H1 (cell line): Measurements from ENCODE around the gene PDE4D. TPM values are rescaled to one million over a fixed set of nuclear protein-coding genes. Genes with fewer than 3 reads are reported as not detected.

Experiments
- CTCF ChIA-PET: fragments of 300-600 bp; sonication (Branson Sonifier 250); formaldehyde crosslinking; loops from one replicate; lab custom pipeline; 2021; ENCODE audit not compliant: partially characterized antibody; lab: Charles Lee
- POLR2A ChIA-PET: fragments of 300-600 bp; sonication (Branson Sonifier 250); formaldehyde crosslinking; loops from one replicate; lab custom pipeline; 2021; ENCODE audit warnings: inconsistent platforms; ENCODE audit not compliant: partially characterized antibody; lab: Charles Lee
- DNase-seq, 2 experiments: peaks; one replicate each; pipeline versions ENCODE4 v3.0.0 to v3.0.0-alpha.2; 2010 to 2022; ENCODE audit warnings: low spot score in 2 of 2, low read depth in 1 of 2, mixed read lengths in 1 of 2
- FAIRE-seq: peaks from 2 replicates; lab custom pipeline; 2011; peaks lifted over from hg19 to GRCh38; lab: Jason Lieb, UNC
- H2AFZ ChIP-seq: 2 replicates; pipeline ENCODE4 v1.8.1; 2012; ENCODE audit warnings: low read length, inconsistent platforms
- H2AK5ac ChIP-seq: 2 replicates; pipeline ENCODE4 v1.6.1; 2013; ENCODE audit warnings: low read depth, low read length
- H2BK120ac ChIP-seq: replicated peaks from 2 replicates; pipeline ENCODE3; 2013; ENCODE audit warnings: low read depth, low read length, inconsistent platforms
- H2BK12ac ChIP-seq: 2 replicates; pipeline ENCODE4 v1.6.1; 2013; ENCODE audit warnings: low read depth, low read length
- H2BK15ac ChIP-seq: 2 replicates; pipeline ENCODE4 v1.6.1; 2013; ENCODE audit warnings: low read length
- H2BK20ac ChIP-seq: 2 replicates; pipeline ENCODE4 v1.6.1; 2013; ENCODE audit warnings: low read length
- H2BK5ac ChIP-seq: 2 replicates; pipeline ENCODE4 v1.6.1; 2013; ENCODE audit warnings: low read depth, low read length
- H3K14ac ChIP-seq: 2 replicates; pipeline ENCODE4 v1.6.1; 2013; ENCODE audit warnings: inconsistent platforms; ENCODE audit not compliant: insufficient read length
- H3K18ac ChIP-seq: 2 replicates; pipeline ENCODE4 v1.6.1; 2013; ENCODE audit warnings: low read length; ENCODE audit errors: extremely low read depth
- H3K23ac ChIP-seq: 2 replicates; pipeline ENCODE4 v1.6.1; 2013; ENCODE audit warnings: inconsistent platforms; ENCODE audit not compliant: insufficient read length
- H3K23me2 ChIP-seq: 2 replicates; pipeline ENCODE4 v1.6.1; 2013; ENCODE audit warnings: low read depth, low read length
- H3K27ac ChIP-seq: 2 replicates; pipeline ENCODE4 v1.6.1; 2011; ENCODE audit warnings: low read depth, low read length, inconsistent platforms
- H3K27me3 ChIP-seq, 4 experiments: replicated peaks in 1 of 4; 1 replicate in 1 of 4; 2 replicates in 3 of 4; pipeline versions ENCODE4 v1.6.1 to v1.8.1; 2011 to 2013; ENCODE audit warnings: low read length in 3 of 4, mild to moderate bottlenecking in 3 of 4, inconsistent platforms in 2 of 4, mixed read lengths in 2 of 4, moderate library complexity in 1 of 4; ENCODE audit not compliant: control insufficient read depth in 3 of 4, insufficient read depth in 3 of 4; ENCODE audit errors: extremely low read depth in 1 of 4
- H3K36me3 ChIP-seq, 4 experiments: 2 replicates each; pipeline versions ENCODE4 v1.6.1 to v1.8.1; 2011 to 2013; ENCODE audit warnings: mild to moderate bottlenecking in 4 of 4, low read length in 3 of 4, moderate library complexity in 2 of 4, control low read depth in 1 of 4, inconsistent platforms in 1 of 4; ENCODE audit not compliant: insufficient read depth in 4 of 4, control insufficient read depth in 2 of 4
- H3K4ac ChIP-seq: replicated peaks from 2 replicates; pipeline ENCODE3; 2013; ENCODE audit warnings: low read length, low read depth, mixed read lengths, inconsistent platforms; ENCODE audit not compliant: insufficient read length
- H3K4me1 ChIP-seq, 4 experiments: replicated peaks in 1 of 4; 1 replicate in 1 of 4; 2 replicates in 3 of 4; pipeline versions ENCODE4 v1.6.1 to v1.8.1; 2011 to 2013; ENCODE audit warnings: low read length in 3 of 4, inconsistent platforms in 2 of 4, mixed read lengths in 1 of 4; ENCODE audit not compliant: insufficient read depth in 4 of 4, control insufficient read depth in 3 of 4
- H3K4me2 ChIP-seq, 2 experiments: 2 replicates each; pipeline versions ENCODE4 v1.6.1 to v1.8.1; 2011 to 2013; ENCODE audit warnings: low read depth in 2 of 2, low read length in 2 of 2, control low read depth in 1 of 2, inconsistent platforms in 1 of 2, mild to moderate bottlenecking in 1 of 2; ENCODE audit not compliant: insufficient read depth in 1 of 2
- H3K4me3 ChIP-seq, 4 experiments: fragments of 200-600, 300-600 bp in 1 of 4; sonication (generic), shearing (Covaris generic), sonication (Bioruptor Twin) in 1 of 4; 2 replicates each; pipeline versions ENCODE4 v1.5.1 to v1.8.1; 2011 to 2016; ENCODE audit warnings: low read length in 4 of 4, low read depth in 3 of 4, control low read depth in 2 of 4, inconsistent platforms in 2 of 4, mild to moderate bottlenecking in 2 of 4, mixed read lengths in 1 of 4, moderate library complexity in 1 of 4; ENCODE audit not compliant: insufficient read depth in 2 of 4; ENCODE audit errors: extremely low read depth in 1 of 4
- H3K56ac ChIP-seq: replicated peaks from 2 replicates; pipeline ENCODE3; 2013; ENCODE audit warnings: low read depth, mild to moderate bottlenecking, mixed read lengths, low read length, inconsistent platforms; ENCODE audit not compliant: insufficient read length
- H3K79me1 ChIP-seq: 2 replicates; pipeline ENCODE4 v1.6.1; 2013; ENCODE audit warnings: low read depth, low read length, control low read depth
- H3K79me2 ChIP-seq, 2 experiments: 2 replicates each; pipeline versions ENCODE4 v1.6.1 to v1.8.1; 2012 to 2013; ENCODE audit warnings: low read length in 2 of 2, mild to moderate bottlenecking in 2 of 2, inconsistent platforms in 1 of 2; ENCODE audit not compliant: insufficient read depth in 2 of 2, control insufficient read depth in 1 of 2
- H3K9ac ChIP-seq, 4 experiments: replicated peaks in 1 of 4; 1 replicate in 1 of 4; 2 replicates in 3 of 4; pipeline versions ENCODE4 v1.6.1 to v1.8.1; 2011 to 2013; ENCODE audit warnings: low read depth in 3 of 4, low read length in 3 of 4, control low read depth in 2 of 4, mild to moderate bottlenecking in 2 of 4, moderate library complexity in 2 of 4, inconsistent platforms in 1 of 4; ENCODE audit errors: extremely low read depth in 1 of 4
- H3K9me3 ChIP-seq, 2 experiments: 2 replicates each; pipeline versions ENCODE4 v1.6.1 to v1.8.1; 2012 to 2013; ENCODE audit warnings: mild to moderate bottlenecking in 2 of 2, moderate library complexity in 2 of 2, control low read depth in 1 of 2, inconsistent platforms in 1 of 2, low read depth in 1 of 2, low read length in 1 of 2, mixed read lengths in 1 of 2; ENCODE audit not compliant: insufficient read depth in 2 of 2
- H4K20me1 ChIP-seq, 2 experiments: replicated peaks in 1 of 2; 2 replicates each; pipeline versions ENCODE3 to v1.8.1; 2011 to 2013; ENCODE audit warnings: inconsistent platforms in 2 of 2, low read length in 2 of 2, mild to moderate bottlenecking in 1 of 2; ENCODE audit not compliant: insufficient read depth in 2 of 2, control insufficient read depth in 1 of 2
- H4K5ac ChIP-seq: 2 replicates; pipeline ENCODE4 v1.6.1; 2013; ENCODE audit warnings: low read length, low read depth, mixed read lengths, inconsistent platforms; ENCODE audit not compliant: insufficient read length
- H4K8ac ChIP-seq: 2 replicates; pipeline ENCODE4 v1.8.0; 2013; ENCODE audit warnings: mild to moderate bottlenecking, moderate library complexity, low read length, inconsistent platforms; ENCODE audit not compliant: insufficient read depth; ENCODE audit errors: extremely low read depth
- H4K91ac ChIP-seq: replicated peaks from 2 replicates; pipeline ENCODE3; 2013; ENCODE audit warnings: low read length, mixed read lengths, inconsistent platforms; ENCODE audit not compliant: insufficient read length
- BACH1 ChIP-seq: IDR thresholded peaks from 2 replicates; pipeline ENCODE4 v1.6.1; 2012; ENCODE audit warnings: low read length, improper control_type of control experiment
- CBX5 ChIP-seq: fragments of 300-800, 300-1000 bp; sonication (generic); IDR thresholded peaks from 2 replicates; pipeline ENCODE4 v1.7.1; 2016; ENCODE audit warnings: antibody characterized with exemption, low read length, low read depth
- CEBPB ChIP-seq: IDR thresholded peaks from 2 replicates; pipeline ENCODE4 v1.6.1; 2012; ENCODE audit warnings: low read depth, low read length
- CTBP2 ChIP-seq: IDR thresholded peaks from 2 replicates; pipeline ENCODE4 v1.7.0; 2011; ENCODE audit warnings: borderline replicate concordance, mild to moderate bottlenecking, moderate library complexity, mixed read lengths, low read length; ENCODE audit not compliant: insufficient read depth, insufficient read length
- CTCF ChIP-seq, 3 experiments: IDR thresholded peaks; 1 replicate in 2 of 3; 2 replicates in 1 of 3; pipeline versions ENCODE4 v1.5.1 to v1.6.1; 2011; ENCODE audit warnings: low read length in 3 of 3, mild to moderate bottlenecking in 3 of 3, inconsistent platforms in 2 of 3, low read depth in 1 of 3, moderate library complexity in 1 of 3; ENCODE audit not compliant: insufficient read depth in 1 of 3; ENCODE audit errors: control extremely low read depth in 1 of 3
- GTF2F1 ChIP-seq: IDR thresholded peaks from 2 replicates; pipeline ENCODE4 v1.6.1; 2012; ENCODE audit warnings: low read depth, low read length, improper control_type of control experiment, borderline replicate concordance
- NANOG ChIP-seq: IDR thresholded peaks from 2 replicates; pipeline ENCODE4 v1.6.1; 2011; ENCODE audit warnings: low read length, low read depth, mild to moderate bottlenecking, inconsistent platforms; ENCODE audit not compliant: insufficient read depth, poor library complexity, severe bottlenecking
- NRF1 ChIP-seq: IDR thresholded peaks from 2 replicates; pipeline ENCODE4 v1.6.1; 2011; ENCODE audit warnings: mild to moderate bottlenecking, low read depth, low read length, improper control_type of control experiment
- RXRA ChIP-seq: IDR thresholded peaks from 2 replicates; pipeline ENCODE4 v1.6.1; 2011; ENCODE audit warnings: low read depth, mild to moderate bottlenecking, low read length, moderate library complexity; ENCODE audit not compliant: insufficient read depth
- SIRT6 ChIP-seq: IDR thresholded peaks from one replicate; pipeline ENCODE4 v1.7.1; 2012; ENCODE audit warnings: low read length, inconsistent platforms
- SP4 ChIP-seq: IDR thresholded peaks from 2 replicates; pipeline ENCODE4 v1.6.1; 2012; ENCODE audit warnings: low read length, inconsistent platforms
- WGBS, 2 experiments: shearing (Covaris generic) in 1 of 2; methylation state at CpG; one replicate each; pipeline versions ENCODE4 v1.1.6 to v1.1.7; 2013 to 2015; ENCODE audit warnings: low lambda C conversion rate in 2 of 2, mixed read lengths in 2 of 2, inconsistent platforms in 1 of 2, low coverage in 1 of 2, missing lambda C conversion rate in 1 of 2; ENCODE audit not compliant: insufficient replicate concordance in 2 of 2, insufficient coverage in 1 of 2, insufficient read length in 1 of 2; ENCODE audit errors: extremely low coverage in 1 of 2, missing lambda C conversion rate in 1 of 2; 5-methylcytosine and 5-hydroxymethylcytosine counted together
- polyA plus RNA-seq, 7 experiments: library from polyadenylated mRNA; depleted of rRNA in 3 of 7; stranded (reverse) in 5 of 7; unstranded in 2 of 7; fragments of >200 nt in 5 of 7; fragments of 200-250 nt in 2 of 7; gene quantifications; 1 replicate in 5 of 7; 2 replicates in 1 of 7; 4 replicates in 1 of 7; pipeline versions ENCODE4 v1.2.1 to v1.2.3, GENCODE V29; 2011 to 2013; ENCODE audit warnings: missing spikeins in 2 of 7, mixed read lengths in 2 of 7
- total RNA-seq: library from RNA; stranded (reverse); fragmentation: NEBNext Ultra II Directional; extraction: Animal tissue kit (Norgen Biotek cat#: 25700); gene quantifications from 2 replicates; pipeline ENCODE4 v1.2.1, GENCODE V29; 2021
- TF ChIP-seq, protein P1 (sequence below): IDR thresholded peaks from 2 replicates; pipeline ENCODE4 v1.6.1; 2011; ENCODE audit warnings: low read depth, mild to moderate bottlenecking, low read length; ENCODE audit not compliant: insufficient read depth

Gene PDE4D
- total and polyA plus RNA-seq, 2 of the 8 experiments (the other 6 are each of a cell fraction or from before 2014, with no cell fraction given) = 2.3 to 3.7 TPM

- H3K23ac ChIP-seq = no peak overlapping the region
- WGBS, 2 experiments = 96% methylated on average over 3 of the region's 3 CpGs; no CpG with 5 or more reads in 1 of the 2 experiments
- H2BK5ac ChIP-seq = no peak overlapping the region
- no peaks in the 10 kb centered on the region for H3K4me1 ChIP-seq
- H3K4me2 ChIP-seq = no peak overlapping the region
- ChIA-PET POLR2A (no interaction called here), CTCF (interaction anchor here (0.8 to 1.1 kb wide), 2 partner anchors 37 to 72 kb away, joined by 3 read pairs; no protein-coding TSS in a partner anchor)
- DNase-seq (no peak), FAIRE-seq (no peak)
- no peak overlapping the region for H2BK120ac ChIP-seq
- H3K4ac ChIP-seq = no peak overlapping the region
- H3K18ac ChIP-seq = no peak overlapping the region
- H3K9me3 ChIP-seq = no peaks in the 10 kb centered on the region
- H3K4me3 ChIP-seq = no peak overlapping the region
- H3K36me3 ChIP-seq = no peaks in the 10 kb centered on the region
- H3K56ac ChIP-seq = no peak overlapping the region
- H2AK5ac ChIP-seq = no peak overlapping the region
- no peaks in the 10 kb centered on the region for H3K27me3 ChIP-seq
- no peak overlapping the region for H2AFZ ChIP-seq
- H4K8ac ChIP-seq = no peak overlapping the region
- H3K27ac ChIP-seq = no peak overlapping the region
- H4K91ac ChIP-seq = no peak overlapping the region
- H4K20me1 ChIP-seq = no peaks in the 10 kb centered on the region
- no peak overlapping the region for H3K9ac ChIP-seq
- H3K79me2 ChIP-seq = no peaks in the 10 kb centered on the region
- H2BK12ac ChIP-seq = no peak overlapping the region
- H3K14ac ChIP-seq = no peak overlapping the region
- no peaks in the 10 kb centered on the region for H3K79me1 ChIP-seq
- H4K5ac ChIP-seq = no peak overlapping the region
- H2BK15ac ChIP-seq = no peak overlapping the region
- H3K23me2 ChIP-seq = no peaks in the 10 kb centered on the region
- no peak overlapping the region for H2BK20ac ChIP-seq
- TF ChIP-seq NANOG (no peak), CTCF (IDR thresholded peaks at IDR 0.05; ENCODE audit: control extremely low read depth in 1 of 3, insufficient read depth in 1 of 3, low read depth in 1 of 3, low read length in 3 of 3) (no peak), RXRA (no peak), CEBPB (no peak), BACH1 (no peak), CTBP2 (no peak), GTF2F1 (no peak), SP4 (no peak), SIRT6 (no peak), CBX5 (no peak), NRF1 (no peak)
- TF ChIP-seq, protein P1, sequence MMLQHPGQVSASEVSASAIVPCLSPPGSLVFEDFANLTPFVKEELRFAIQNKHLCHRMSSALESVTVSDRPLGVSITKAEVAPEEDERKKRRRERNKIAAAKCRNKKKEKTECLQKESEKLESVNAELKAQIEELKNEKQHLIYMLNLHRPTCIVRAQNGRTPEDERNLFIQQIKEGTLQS = no peak
Observed at GRCh38 chr5:59299006-59299405, 594.5 kb downstream of the PDE4D start.
